Neural cell (in vitro differentiated cells): ENCODE data around the gene INTS6. TPM values are rescaled to one million over a fixed set of nuclear protein-coding genes. Genes with fewer than 3 reads are reported as not detected.
A peak's percentile ranks its signal among the peaks of the same experiment; 100 is the strongest.

Source experiments
- H2AFZ ChIP-seq: fragments of 200-600, 300-800 bp; sonication (generic), shearing (Covaris generic); 2 replicates; pipeline ENCODE4 v1.6.0; 2014; ENCODE audit warnings: low read depth, mild to moderate bottlenecking, antibody characterized with exemption, low read length, moderate library complexity
- H3F3A ChIP-seq: fragments of 200-600 bp; shearing (Covaris generic); 2 replicates; pipeline ENCODE4 v1.6.1; 2016; ENCODE audit warnings: mild to moderate bottlenecking, moderate library complexity, mixed read lengths, antibody characterized with exemption, low read length; ENCODE audit not compliant: insufficient read depth, poor library complexity, severe bottlenecking
- H3K27ac ChIP-seq: fragments of 200-600, 300-800 bp; sonication (generic), shearing (Covaris generic); 2 replicates; pipeline ENCODE4 v1.5.1; 2014; ENCODE audit warnings: mild to moderate bottlenecking, low read length, moderate library complexity
- H3K27me3 ChIP-seq: fragments of 300-800, 200-600 bp; sonication (generic), shearing (Covaris generic); 2 replicates; pipeline ENCODE4 v1.6.0; 2014; ENCODE audit warnings: mild to moderate bottlenecking, low read depth, low read length, moderate library complexity; ENCODE audit not compliant: insufficient read depth
- H3K36me3 ChIP-seq: fragments of 300-800, 200-600 bp; sonication (generic), shearing (Covaris generic); 2 replicates; pipeline ENCODE4 v1.5.1; 2014; ENCODE audit warnings: mild to moderate bottlenecking, antibody characterized with exemption, low read length, moderate library complexity; ENCODE audit not compliant: insufficient read depth
- H3K4me2 ChIP-seq: fragments of 300-800, 200-600 bp; sonication (generic), shearing (Covaris generic); 2 replicates; pipeline ENCODE4 v1.6.0; 2014; ENCODE audit warnings: mild to moderate bottlenecking, low read length
- H3K4me3 ChIP-seq: fragments of 300-800, 200-600 bp; sonication (generic), shearing (Covaris generic); 2 replicates; pipeline ENCODE4 v1.5.1; 2014; ENCODE audit warnings: mild to moderate bottlenecking, low read length, moderate library complexity
- H3K79me2 ChIP-seq: fragments of 200-600 bp; shearing (Covaris generic); replicated peaks from 2 replicates; pipeline ENCODE4 v1.6.0; 2014; ENCODE audit warnings: mild to moderate bottlenecking, low read length, moderate library complexity; ENCODE audit not compliant: insufficient read depth
- H3K9ac ChIP-seq: fragments of 300-800, 200-600 bp; sonication (generic), shearing (Covaris generic); 2 replicates; pipeline ENCODE4 v1.6.1; 2016; ENCODE audit warnings: mild to moderate bottlenecking, low read length, mixed read lengths
- H3K9me2 ChIP-seq: fragments of 200-600 bp; shearing (Covaris generic); 2 replicates; pipeline ENCODE4 v1.6.1; 2016; ENCODE audit warnings: mild to moderate bottlenecking, low read length, mixed read lengths; ENCODE audit not compliant: insufficient read depth
- H3K9me3 ChIP-seq: fragments of 200-600, 300-800 bp; sonication (generic), shearing (Covaris generic); 2 replicates; pipeline ENCODE4 v1.6.1; 2016; ENCODE audit warnings: mild to moderate bottlenecking, mixed run types, low read length, moderate library complexity, mixed read lengths
- H4K20me1 ChIP-seq: fragments of 200-600 bp; shearing (Covaris generic); 2 replicates; pipeline ENCODE4 v1.6.1; 2016; ENCODE audit warnings: mild to moderate bottlenecking, mixed run types; ENCODE audit not compliant: insufficient read depth
- EP300 ChIP-seq: fragments of 450-650 bp; conservative IDR thresholded peaks from 2 replicates; pipeline ENCODE4 v1.6.1; 2014; ENCODE audit warnings: antibody characterized with exemption, mild to moderate bottlenecking, moderate library complexity; ENCODE audit not compliant: poor library complexity, severe bottlenecking
- EZH2 ChIP-seq: fragments of 200-600, 300-800 bp; shearing (Covaris generic), sonication (generic); IDR thresholded peaks from 2 replicates; pipeline ENCODE4 v1.6.1; 2014; ENCODE audit warnings: antibody characterized with exemption, low read length, borderline replicate concordance, mild to moderate bottlenecking; ENCODE audit not compliant: insufficient read depth, poor library complexity, severe bottlenecking
- MXI1 ChIP-seq: fragments of 450-650 bp; conservative IDR thresholded peaks from 2 replicates; pipeline ENCODE4 v1.6.1; 2014; ENCODE audit warnings: antibody characterized with exemption, mild to moderate bottlenecking; ENCODE audit not compliant: poor library complexity, severe bottlenecking
- POLR2AphosphoS5 ChIP-seq: IDR thresholded peaks from 2 replicates; pipeline ENCODE4 v1.6.1; 2012
- RAD21 ChIP-seq: fragments of 450-650 bp; conservative IDR thresholded peaks from 2 replicates; pipeline ENCODE4 v1.6.1; 2014; ENCODE audit warnings: antibody characterized with exemption, mild to moderate bottlenecking, moderate library complexity
- SMC3 ChIP-seq: fragments of 450-650 bp; conservative IDR thresholded peaks from 2 replicates; pipeline ENCODE4 v1.6.1; 2014; ENCODE audit warnings: antibody characterized with exemption, mild to moderate bottlenecking, moderate library complexity; ENCODE audit not compliant: poor library complexity
- TAF1 ChIP-seq: IDR thresholded peaks from 2 replicates; pipeline ENCODE4 v1.6.1; 2012; ENCODE audit warnings: low read depth
- polyA plus RNA-seq: library from polyadenylated mRNA; depleted of rRNA; stranded (reverse); fragments of >200 nt; gene quantifications from 2 replicates; pipeline ENCODE4 v1.2.3, GENCODE V29; 2014
- TF ChIP-seq, protein P1 (sequence below): fragments of 450-650 bp; IDR thresholded peaks from 2 replicates; pipeline ENCODE4 v1.5.1; 2014; ENCODE audit warnings: antibody characterized with exemption, mild to moderate bottlenecking, moderate library complexity; ENCODE audit not compliant: poor library complexity, severe bottlenecking
- TF ChIP-seq, protein P2 (sequence below): IDR thresholded peaks from 2 replicates; pipeline ENCODE4 v1.6.1; 2012; ENCODE audit warnings: borderline replicate concordance

INTS6 gene
- polyA plus RNA-seq, 1 donor from 2014 or later = 22.6 TPM

- peak overlapping the region; percentile 6 for H2AFZ ChIP-seq
- peak overlapping the region; percentile 93 for H3K4me3 ChIP-seq
- peak overlapping the region; percentile 58 for H3K27ac ChIP-seq
- H4K20me1 ChIP-seq = no peaks in the 10 kb centered on the region
- no peaks in the 10 kb centered on the region for H3K9me2 ChIP-seq
- H3K9ac ChIP-seq = peak overlapping the region; percentile 93
- no peaks in the 10 kb centered on the region for H3K36me3 ChIP-seq
- peak overlapping the region; percentile 74 for H3K4me2 ChIP-seq
- H3K27me3 ChIP-seq = no peaks in the 10 kb centered on the region
- TF ChIP-seq RAD21 (no peak), EZH2 (no peak), TAF1 (no peak), MXI1 (no peak), EP300 (no peak), POLR2AphosphoS5 (no peak), SMC3 (no peak)
- TF ChIP-seq, protein P1, sequence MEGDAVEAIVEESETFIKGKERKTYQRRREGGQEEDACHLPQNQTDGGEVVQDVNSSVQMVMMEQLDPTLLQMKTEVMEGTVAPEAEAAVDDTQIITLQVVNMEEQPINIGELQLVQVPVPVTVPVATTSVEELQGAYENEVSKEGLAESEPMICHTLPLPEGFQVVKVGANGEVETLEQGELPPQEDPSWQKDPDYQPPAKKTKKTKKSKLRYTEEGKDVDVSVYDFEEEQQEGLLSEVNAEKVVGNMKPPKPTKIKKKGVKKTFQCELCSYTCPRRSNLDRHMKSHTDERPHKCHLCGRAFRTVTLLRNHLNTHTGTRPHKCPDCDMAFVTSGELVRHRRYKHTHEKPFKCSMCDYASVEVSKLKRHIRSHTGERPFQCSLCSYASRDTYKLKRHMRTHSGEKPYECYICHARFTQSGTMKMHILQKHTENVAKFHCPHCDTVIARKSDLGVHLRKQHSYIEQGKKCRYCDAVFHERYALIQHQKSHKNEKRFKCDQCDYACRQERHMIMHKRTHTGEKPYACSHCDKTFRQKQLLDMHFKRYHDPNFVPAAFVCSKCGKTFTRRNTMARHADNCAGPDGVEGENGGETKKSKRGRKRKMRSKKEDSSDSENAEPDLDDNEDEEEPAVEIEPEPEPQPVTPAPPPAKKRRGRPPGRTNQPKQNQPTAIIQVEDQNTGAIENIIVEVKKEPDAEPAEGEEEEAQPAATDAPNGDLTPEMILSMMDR = no peak
- TF ChIP-seq, protein P2, sequence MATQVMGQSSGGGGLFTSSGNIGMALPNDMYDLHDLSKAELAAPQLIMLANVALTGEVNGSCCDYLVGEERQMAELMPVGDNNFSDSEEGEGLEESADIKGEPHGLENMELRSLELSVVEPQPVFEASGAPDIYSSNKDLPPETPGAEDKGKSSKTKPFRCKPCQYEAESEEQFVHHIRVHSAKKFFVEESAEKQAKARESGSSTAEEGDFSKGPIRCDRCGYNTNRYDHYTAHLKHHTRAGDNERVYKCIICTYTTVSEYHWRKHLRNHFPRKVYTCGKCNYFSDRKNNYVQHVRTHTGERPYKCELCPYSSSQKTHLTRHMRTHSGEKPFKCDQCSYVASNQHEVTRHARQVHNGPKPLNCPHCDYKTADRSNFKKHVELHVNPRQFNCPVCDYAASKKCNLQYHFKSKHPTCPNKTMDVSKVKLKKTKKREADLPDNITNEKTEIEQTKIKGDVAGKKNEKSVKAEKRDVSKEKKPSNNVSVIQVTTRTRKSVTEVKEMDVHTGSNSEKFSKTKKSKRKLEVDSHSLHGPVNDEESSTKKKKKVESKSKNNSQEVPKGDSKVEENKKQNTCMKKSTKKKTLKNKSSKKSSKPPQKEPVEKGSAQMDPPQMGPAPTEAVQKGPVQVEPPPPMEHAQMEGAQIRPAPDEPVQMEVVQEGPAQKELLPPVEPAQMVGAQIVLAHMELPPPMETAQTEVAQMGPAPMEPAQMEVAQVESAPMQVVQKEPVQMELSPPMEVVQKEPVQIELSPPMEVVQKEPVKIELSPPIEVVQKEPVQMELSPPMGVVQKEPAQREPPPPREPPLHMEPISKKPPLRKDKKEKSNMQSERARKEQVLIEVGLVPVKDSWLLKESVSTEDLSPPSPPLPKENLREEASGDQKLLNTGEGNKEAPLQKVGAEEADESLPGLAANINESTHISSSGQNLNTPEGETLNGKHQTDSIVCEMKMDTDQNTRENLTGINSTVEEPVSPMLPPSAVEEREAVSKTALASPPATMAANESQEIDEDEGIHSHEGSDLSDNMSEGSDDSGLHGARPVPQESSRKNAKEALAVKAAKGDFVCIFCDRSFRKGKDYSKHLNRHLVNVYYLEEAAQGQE = no peak
- H3K79me2 ChIP-seq = peaks cover 10% of the 10 kb centered on the region
- no peaks in the 10 kb centered on the region for H3K9me3 ChIP-seq
- peaks cover 6% of the 10 kb centered on the region for H3F3A ChIP-seq
Observed at GRCh38 chr13:51451134-51451466, 1.7 kb downstream of the INTS6 start.

DNA sequence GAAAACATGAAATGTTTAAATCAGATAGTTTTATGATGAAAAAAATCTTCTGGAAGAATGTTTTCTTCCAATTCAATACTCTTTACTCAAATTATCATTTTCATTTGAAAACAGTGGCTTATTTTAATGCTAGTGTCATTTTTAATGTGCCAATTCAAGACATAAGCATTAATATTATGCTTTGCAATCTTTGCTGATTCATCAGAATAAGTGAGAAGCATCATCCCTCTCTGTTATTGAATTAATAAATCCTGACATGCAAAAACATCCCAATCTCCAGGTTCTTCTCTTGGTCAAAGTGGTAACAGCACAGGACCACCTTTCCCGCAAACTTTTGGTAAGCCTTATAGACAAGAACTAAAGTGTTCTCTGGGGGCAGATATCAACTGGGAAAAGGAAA lies 3.8 kb downstream of the INTS6 start:
- Histone ChIP-seq H3K36me3 (no peaks in the 10 kb centered on the region), H3F3A (peaks cover 1% of the 10 kb centered on the region), H3K79me2 (peaks cover 3% of the 10 kb centered on the region), H3K4me3 (no peak overlapping the region), H3K9me3 (no peaks in the 10 kb centered on the region), H3K9me2 (no peaks in the 10 kb centered on the region), H3K4me2 (no peak overlapping the region), H4K20me1 (no peaks in the 10 kb centered on the region), H3K27ac (no peak overlapping the region), H3K9ac (no peak overlapping the region), H3K27me3 (no peaks in the 10 kb centered on the region), H2AFZ (no peak overlapping the region)
- TF ChIP-seq EP300 (no peak), RAD21 (no peak), MXI1 (no peak), TAF1 (no peak), SMC3 (no peak), POLR2AphosphoS5 (no peak), EZH2 (no peak)
- TF ChIP-seq, protein P1 = no peak
- TF ChIP-seq, protein P2 = no peak
